GM19240 (cell line): Measurements from ENCODE around the gene KCTD20.

Experiments used
- DNase-seq: peaks from one replicate; pipeline ENCODE4 v3.0.0; 2011; ENCODE audit warnings: low spot score; ENCODE audit not compliant: insufficient read length

KCTD20 gene

DNA sequence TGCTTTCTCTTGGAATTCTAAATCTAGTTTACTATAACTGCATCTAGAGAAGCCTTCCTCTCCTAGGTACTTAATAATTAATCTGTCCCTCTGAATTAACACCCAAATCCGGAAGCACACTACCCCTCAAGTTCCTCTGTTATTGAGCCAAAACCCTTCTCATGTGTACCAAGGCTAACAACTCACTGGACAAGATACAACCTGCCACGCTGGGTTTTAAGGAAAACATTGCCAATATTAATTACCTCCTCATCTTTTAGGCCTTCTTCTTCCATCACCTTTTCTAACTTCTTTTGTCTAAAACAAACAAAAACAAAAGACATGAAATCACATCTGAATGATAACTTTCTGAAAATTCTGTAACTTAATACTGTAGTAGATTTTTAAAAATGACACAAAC lies 82.5 kb downstream of the KCTD20 start:
- no peak for DNase-seq

DNA sequence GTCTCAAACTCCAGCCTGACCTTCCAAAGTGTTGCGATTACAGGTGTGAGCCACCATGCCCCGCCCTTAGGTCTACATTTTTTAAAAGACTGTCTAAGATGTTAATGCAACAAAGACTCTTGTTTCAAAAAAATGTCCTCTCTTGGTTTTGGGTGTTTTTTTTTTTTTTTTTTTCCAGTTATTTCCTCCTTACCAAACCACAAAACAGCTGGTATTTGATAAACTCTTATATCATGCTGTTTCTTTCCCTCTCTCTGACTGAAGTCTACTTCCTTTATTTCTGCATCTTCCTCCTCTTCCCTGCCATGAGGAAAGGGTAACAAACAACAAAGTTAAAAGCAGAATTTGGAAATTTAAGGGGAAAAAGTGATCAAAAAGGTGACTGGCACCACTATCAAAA lies 83.3 kb downstream of the KCTD20 start:
- DNase-seq: no peak

DNA sequence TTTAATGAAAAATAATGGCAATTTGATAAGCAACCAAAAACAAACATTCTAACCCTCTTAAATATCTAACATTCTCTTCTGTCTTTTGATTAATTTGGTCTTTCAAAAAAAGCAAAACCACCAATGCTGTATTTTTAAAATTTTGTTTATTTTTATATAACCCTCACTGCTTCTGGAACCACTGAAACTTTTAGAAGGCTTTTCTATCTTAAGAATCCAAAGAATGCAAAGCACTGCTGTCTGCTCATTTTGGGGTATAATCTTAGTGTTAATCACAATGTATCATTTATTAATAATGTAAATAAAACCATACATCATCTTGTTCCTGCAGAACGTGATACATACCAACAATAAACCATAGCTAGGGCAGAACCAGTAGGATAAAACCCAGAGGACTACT lies 90.5 kb downstream of the KCTD20 start:
- DNase-seq: no peak

DNA sequence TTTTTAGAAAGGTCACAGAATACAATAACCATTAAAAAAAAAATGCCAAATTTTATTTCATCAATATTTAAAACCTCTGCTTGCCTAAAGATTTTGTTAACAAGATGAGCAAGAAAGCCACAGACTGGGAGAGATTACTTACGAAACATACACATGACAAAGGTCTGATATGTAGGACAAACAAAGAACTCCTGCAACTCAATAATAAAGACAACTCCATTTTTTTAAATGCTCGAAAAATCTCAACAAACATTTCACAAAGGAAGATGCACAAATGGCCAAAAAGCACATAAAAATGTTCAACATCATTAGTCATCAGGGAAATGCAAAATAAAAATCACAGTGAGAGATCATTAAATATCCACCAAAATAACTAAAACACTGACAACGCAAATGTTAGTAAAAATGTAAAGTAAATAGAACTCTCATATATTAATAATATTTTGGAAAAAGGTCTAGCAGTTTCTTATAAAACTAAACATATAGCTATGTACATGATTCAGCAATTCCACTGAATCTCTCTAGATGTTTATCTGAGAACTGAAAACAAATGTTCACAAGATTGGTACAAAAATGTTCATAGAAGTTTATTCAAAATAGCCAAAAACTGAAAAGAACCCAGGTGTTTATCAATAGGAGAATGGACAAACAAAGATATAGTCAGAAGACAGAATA lies 94.2 kb downstream of the KCTD20 start:
- no peak for DNase-seq

DNA sequence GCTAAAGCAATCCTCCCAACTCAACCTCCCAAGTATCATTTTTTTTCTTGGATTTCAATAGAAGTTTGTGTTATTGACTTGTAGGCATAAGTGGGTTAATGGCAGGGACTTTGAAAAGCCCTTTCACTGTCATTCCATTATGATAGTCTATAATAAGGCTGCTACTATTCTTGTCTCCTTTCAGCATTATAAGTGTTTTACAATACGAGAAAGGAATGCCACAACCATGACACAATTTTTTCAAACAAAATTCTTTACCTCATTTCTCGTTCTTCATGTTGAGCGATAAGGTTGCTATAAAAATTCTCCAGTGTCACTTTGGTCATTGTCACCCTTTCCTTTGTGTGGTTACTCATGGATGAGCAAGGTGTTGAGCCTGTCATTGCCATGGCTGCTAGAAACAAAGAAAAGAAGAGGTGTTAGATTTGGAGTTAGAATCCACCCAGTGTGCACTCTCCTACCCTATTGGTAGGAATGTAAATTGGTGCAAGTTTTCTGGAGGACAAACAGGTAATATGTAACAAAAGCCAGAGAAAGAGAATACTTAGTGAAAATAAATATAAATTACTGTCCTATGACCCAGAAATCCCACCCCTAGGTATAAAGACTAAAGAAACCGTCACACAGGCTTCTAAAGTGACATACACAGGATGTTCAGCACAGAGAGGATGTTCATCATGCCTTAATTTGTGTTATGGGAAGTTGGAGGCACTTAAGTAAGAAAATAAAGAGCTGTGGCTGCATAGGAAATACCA lies 97.2 kb downstream of the KCTD20 start:
- DNase-seq: no peak
